Measurements from ENCODE around the gene MPL.

The MPL gene

DNA sequence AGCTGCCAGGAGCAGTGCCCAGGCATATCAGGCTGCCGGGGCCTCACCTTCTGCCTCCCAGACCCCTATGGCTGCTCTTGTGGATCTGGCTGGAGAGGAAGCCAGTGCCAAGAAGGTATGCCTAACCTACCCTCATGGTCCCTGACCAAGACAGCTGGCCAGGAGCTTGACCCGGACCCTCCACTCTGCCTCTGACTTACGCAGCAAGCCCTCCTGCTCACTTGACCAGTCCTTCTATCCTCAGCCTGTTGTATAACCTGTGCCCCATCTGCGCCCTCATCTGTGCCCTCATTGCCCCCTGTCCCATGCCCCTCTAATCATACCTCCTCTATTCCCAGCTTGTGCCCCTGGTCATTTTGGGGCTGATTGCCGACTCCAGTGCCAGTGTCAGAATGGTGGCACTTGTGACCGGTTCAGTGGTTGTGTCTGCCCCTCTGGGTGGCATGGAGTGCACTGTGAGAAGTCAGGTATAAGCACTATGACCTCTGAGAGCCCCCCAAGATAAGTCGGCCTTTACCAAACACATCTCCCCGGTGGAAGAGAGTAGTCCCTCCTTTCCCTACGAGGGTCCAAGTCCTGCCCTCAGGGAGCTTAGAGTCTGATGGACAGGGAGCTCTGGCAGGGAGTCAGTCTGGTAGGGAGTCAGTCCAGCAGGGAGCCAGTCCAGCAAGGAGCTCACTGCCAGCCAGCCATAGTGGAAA, 30.0 kb upstream of the MPL start:
- DNase-seq (ENCODE audit: insufficient read length) (no peak), FAIRE-seq (no peak)

DNA sequence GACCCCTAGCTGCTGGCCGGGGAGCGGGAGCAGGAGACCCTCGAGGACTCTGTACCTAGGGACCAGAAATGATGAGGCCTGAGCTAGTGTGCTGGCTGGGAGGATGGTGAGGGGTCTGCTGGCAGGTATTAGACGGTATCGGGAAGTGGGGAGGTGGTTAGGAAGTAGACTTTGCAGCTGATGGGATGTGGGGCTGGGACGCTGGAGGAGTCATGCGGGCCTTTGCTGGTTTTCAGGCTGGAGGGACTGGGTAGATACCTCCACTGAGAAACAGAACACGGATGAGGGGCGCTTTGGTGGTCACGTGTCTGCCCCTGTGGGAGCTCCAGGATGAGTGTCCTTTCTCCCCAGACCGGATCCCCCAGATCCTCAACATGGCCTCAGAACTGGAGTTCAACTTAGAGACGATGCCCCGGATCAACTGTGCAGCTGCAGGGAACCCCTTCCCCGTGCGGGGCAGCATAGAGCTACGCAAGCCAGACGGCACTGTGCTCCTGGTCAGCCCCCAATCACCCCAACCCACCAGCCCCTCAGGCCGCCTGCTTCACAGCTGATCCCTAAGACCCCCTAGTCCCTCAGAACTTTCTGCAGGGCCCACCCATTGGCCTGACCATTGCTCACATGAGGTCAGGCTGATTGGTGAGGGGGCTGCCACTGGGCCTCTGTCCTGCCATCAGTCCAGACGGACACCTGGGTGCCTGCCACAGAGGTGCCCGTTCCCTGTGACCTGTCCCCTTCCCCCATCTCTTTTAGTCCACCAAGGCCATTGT, 28.8 kb upstream of the MPL start:
- FAIRE-seq (no peak), DNase-seq (ENCODE audit: insufficient read length) (no peak)
- TF ChIP-seq TAF1 (IDR thresholded peaks at IDR 0.05; ENCODE audit: borderline replicate concordance, low read depth, low read length) (no peak), POLR2AphosphoS5 (IDR thresholded peaks at IDR 0.05; ENCODE audit: low read depth, low read length) (no peak), POLR2A (IDR thresholded peaks at IDR 0.05; ENCODE audit: low read depth, low read length) (no peak)

More for the DNA sequence above, 30.0 kb upstream of the MPL start:
- TF ChIP-seq POLR2A (IDR thresholded peaks at IDR 0.05; ENCODE audit: low read depth, low read length) (no peak), POLR2AphosphoS5 (IDR thresholded peaks at IDR 0.05; ENCODE audit: low read depth, low read length) (no peak), TAF1 (IDR thresholded peaks at IDR 0.05; ENCODE audit: borderline replicate concordance, low read depth, low read length) (no peak)

DNA sequence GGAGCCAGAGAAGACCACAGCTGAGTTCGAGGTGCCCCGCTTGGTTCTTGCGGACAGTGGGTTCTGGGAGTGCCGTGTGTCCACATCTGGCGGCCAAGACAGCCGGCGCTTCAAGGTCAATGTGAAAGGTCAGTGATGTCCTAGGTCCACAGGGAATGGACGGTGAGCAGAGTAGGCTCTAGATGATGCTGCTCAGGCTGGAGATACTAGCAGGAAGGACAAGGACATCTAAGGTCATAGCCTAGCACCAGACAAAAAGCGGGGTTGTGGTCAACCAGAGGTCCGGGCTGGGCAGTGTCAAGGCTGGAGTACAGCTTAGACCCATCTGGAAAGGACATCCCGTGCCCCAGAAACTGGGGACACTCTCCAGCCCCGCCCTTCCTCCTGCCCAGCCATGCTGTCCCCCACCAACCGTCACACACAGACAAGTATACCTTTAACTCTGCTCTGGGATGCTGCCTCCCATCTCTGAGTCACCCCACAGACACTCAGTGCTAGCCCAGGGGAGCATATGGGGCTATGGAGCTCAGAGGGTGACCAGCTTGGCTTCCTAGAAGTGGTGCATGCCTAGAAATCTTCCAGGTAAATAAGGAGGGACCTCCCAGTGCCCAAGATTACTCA, 28.1 kb upstream of the MPL start:
- FAIRE-seq (no peak), DNase-seq (ENCODE audit: insufficient read length) (no peak)
- TF ChIP-seq TAF1 (IDR thresholded peaks at IDR 0.05; ENCODE audit: borderline replicate concordance, low read depth, low read length) (no peak), POLR2AphosphoS5 (IDR thresholded peaks at IDR 0.05; ENCODE audit: low read depth, low read length) (no peak), POLR2A (IDR thresholded peaks at IDR 0.05; ENCODE audit: low read depth, low read length) (no peak)

GRCh38 chr1:43311521-43311920, 26.1 kb upstream of the MPL start:
- DNase-seq (ENCODE audit: insufficient read length) (no peak), FAIRE-seq (no peak)
- TF ChIP-seq TAF1 (IDR thresholded peaks at IDR 0.05; ENCODE audit: borderline replicate concordance, low read depth, low read length) (no peak), POLR2A (IDR thresholded peaks at IDR 0.05; ENCODE audit: low read depth, low read length) (no peak), POLR2AphosphoS5 (IDR thresholded peaks at IDR 0.05; ENCODE audit: low read depth, low read length) (no peak)

GRCh38 chr1:43312212-43312623, 25.4 kb upstream of the MPL start:
- FAIRE-seq (no peak), DNase-seq (ENCODE audit: insufficient read length) (no peak)
- TF ChIP-seq POLR2A (IDR thresholded peaks at IDR 0.05; ENCODE audit: low read depth, low read length), result no peak
- no peak for TF ChIP-seq TAF1 (IDR thresholded peaks at IDR 0.05; ENCODE audit: borderline replicate concordance, low read depth, low read length)
- TF ChIP-seq POLR2AphosphoS5 (IDR thresholded peaks at IDR 0.05; ENCODE audit: low read depth, low read length), result no peak

GRCh38 chr1:43312663-43313515, 24.7 kb upstream of the MPL start:
- no peak for TF ChIP-seq TAF1 (IDR thresholded peaks at IDR 0.05; ENCODE audit: borderline replicate concordance, low read depth, low read length)
- TF ChIP-seq POLR2AphosphoS5 (IDR thresholded peaks at IDR 0.05; ENCODE audit: low read depth, low read length), result no peak
- TF ChIP-seq POLR2A (IDR thresholded peaks at IDR 0.05; ENCODE audit: low read depth, low read length), result no peak
- no peak for FAIRE-seq

GRCh38 chr1:43313771-43314170, 23.8 kb upstream of the MPL start:
- TF ChIP-seq POLR2AphosphoS5 (IDR thresholded peaks at IDR 0.05; ENCODE audit: low read depth, low read length) (no peak), POLR2A (IDR thresholded peaks at IDR 0.05; ENCODE audit: low read depth, low read length) (no peak), TAF1 (IDR thresholded peaks at IDR 0.05; ENCODE audit: borderline replicate concordance, low read depth, low read length) (no peak)
- no peak for FAIRE-seq
- no peak for DNase-seq (ENCODE audit: insufficient read length)

More at GRCh38 chr1:43312663-43313515, 24.7 kb upstream of the MPL start:
- DNase-seq (ENCODE audit: insufficient read length), result no peak

DNA sequence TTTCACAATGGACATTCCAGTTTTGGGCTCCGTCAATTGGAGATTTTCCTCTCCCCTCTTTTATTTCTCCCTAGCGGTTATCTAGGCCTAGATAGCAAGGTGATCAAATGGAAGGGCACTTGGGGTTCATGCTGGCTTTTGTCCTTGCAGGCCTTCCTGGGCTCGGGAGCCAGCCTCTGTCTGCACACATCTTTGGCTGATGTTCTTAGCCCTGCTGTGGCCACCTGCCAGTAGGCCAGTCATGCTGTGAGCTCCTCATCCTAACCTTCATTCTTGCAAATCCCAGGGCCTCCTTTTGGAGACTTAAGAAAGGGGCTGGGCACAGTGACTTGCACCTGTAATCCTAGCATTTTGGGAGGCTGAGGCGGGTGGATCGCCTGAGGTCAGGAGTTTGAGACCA, 23.4 kb upstream of the MPL start:
- FAIRE-seq, result no peak
- no peak for DNase-seq (ENCODE audit: insufficient read length)
- TF ChIP-seq TAF1 (IDR thresholded peaks at IDR 0.05; ENCODE audit: borderline replicate concordance, low read depth, low read length), result no peak
- TF ChIP-seq POLR2AphosphoS5 (IDR thresholded peaks at IDR 0.05; ENCODE audit: low read depth, low read length), result no peak
- no peak for TF ChIP-seq POLR2A (IDR thresholded peaks at IDR 0.05; ENCODE audit: low read depth, low read length)

DNA sequence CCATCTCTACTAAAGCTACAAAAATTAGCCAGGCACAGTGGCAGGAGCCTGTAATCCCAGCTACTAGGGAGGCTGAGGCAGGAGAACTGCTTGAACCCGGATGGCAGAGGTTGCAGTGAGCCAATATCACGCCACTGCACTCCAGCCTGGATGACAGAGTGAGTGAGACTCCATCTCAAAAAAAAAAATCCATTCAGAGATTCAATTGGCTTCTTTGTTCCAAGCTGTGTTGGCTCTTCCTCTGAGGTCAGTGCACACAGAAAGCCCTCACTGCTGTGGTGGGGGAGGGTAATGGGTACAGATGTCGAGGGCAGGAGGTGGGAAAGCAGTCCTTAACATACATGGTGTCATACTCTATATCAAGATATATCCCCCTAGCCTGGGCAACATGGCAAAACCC, 22.1 kb upstream of the MPL start:
- no peak for DNase-seq (ENCODE audit: insufficient read length)
- no peak for FAIRE-seq
- no peak for TF ChIP-seq POLR2A (IDR thresholded peaks at IDR 0.05; ENCODE audit: low read depth, low read length)
- TF ChIP-seq POLR2AphosphoS5 (IDR thresholded peaks at IDR 0.05; ENCODE audit: low read depth, low read length), result no peak
- no peak for TF ChIP-seq TAF1 (IDR thresholded peaks at IDR 0.05; ENCODE audit: borderline replicate concordance, low read depth, low read length)

GRCh38 chr1:43315963-43316737, 21.5 kb upstream of the MPL start:
- FAIRE-seq, result no peak
- no peak for DNase-seq (ENCODE audit: insufficient read length)
- TF ChIP-seq POLR2A (IDR thresholded peaks at IDR 0.05; ENCODE audit: low read depth, low read length) (no peak), POLR2AphosphoS5 (IDR thresholded peaks at IDR 0.05; ENCODE audit: low read depth, low read length) (no peak), TAF1 (IDR thresholded peaks at IDR 0.05; ENCODE audit: borderline replicate concordance, low read depth, low read length) (no peak)
